GM19239 (cell line): ENCODE measurements around the gene LRIG1.
A peak's percentile ranks its signal among the peaks of the same experiment; 100 is the strongest.

ENCODE experiments used
- DNase-seq: peaks from one replicate; pipeline ENCODE4 v3.0.0; 2011; ENCODE audit warnings: low spot score; ENCODE audit not compliant: insufficient read length
- FAIRE-seq: peaks from 2 replicates; lab custom pipeline; 2011; peaks lifted over from hg19 to GRCh38; lab: Jason Lieb, UNC

Gene LRIG1

DNA sequence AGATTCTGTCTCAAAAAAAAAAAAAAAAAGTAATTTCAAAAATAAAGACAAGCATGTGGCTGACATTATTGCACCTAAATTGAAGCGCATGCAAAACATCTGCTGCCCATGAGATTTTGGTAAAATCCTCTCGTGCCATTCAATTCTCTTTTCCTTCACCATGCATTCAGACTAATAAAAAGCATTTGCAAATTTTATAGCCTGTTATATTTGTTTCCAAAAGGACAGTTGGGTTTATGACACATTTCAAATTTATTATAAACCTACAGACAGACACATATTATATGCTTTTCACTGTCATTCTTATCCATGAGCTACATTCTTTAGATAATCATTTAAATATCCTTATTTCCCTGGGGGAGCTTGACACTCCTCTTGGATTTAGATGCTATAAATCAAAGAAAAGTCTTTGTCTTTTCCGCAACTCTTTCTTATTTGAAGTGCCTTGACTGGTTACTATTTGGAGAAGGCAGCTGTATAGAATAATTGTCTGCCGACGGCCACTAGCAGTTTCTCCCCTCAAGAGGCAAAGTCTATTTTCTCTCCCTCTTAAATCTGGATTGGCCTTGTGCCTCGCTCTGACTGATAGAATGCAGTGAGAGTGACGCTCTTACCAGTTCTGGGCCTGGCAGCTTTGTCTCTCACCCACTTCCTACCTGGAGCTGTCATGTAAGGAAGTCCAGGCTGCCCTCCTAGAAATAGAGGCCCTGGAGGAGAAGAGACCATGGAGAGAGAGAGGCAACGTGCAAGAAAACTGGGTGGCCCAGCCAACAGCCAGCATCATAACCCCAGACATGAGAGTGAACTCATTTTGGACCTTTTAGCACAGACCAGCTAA, 6.8 kb upstream of the LRIG1 start:
- DNase-seq (no peak), FAIRE-seq (no peak)

DNA sequence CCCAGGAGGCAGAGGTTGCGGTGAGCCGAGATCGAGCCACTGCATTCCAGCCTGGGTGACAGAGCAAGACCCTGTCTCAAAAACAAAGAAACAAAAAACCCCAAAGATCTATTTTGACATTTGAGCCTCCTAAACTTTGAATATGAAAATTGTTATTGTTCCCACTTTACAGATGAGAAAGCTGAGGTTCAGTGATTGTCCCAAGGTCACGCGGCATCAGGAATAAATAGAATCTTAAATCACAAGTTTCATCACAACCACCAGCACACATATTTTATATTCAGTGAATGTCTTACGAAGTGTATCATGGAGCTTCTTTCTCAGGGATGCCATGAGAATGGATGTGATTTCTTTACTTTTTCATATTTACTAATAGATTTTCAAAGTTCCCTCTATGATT, 5.3 kb upstream of the LRIG1 start:
- DNase-seq (no peak), FAIRE-seq (no peak)

DNA sequence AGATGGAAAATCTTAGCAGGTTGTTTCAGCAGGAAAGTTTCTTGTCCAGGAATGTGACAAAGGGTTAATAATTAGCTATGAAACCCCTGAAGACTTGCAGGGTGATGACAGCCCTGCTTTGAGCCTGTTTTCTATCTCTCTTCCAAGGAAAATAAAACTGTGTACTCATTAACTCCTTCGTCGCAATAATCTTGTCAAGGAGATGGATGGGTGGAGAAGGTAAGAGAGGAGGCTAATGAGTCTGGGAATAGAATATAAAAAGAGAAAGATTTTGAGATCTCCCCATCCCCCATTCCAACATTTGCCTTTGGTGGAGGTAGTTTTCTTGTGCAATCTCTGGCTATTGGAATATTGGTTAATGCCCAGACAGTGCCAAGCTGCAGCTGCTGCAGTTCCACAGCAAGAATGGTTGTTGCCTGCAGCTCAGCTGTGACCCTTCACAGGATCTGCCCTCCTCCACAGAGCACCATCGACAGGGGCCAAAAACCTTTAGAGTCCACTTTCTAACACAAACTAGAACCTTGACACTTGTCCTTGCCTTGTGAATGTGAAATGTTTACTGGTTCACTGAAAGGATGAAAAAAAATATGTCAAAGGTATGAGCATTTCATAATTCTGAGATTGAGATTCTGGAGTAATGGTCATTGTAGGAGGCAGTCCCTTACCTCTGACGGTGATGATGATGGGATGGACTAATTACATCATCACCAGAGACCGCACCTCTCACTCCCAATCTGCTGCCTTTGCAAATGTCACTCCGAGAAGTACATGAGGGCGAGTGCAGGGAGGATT, 4.2 kb upstream of the LRIG1 start:
- no peak for FAIRE-seq
- DNase-seq, result no peak

DNA sequence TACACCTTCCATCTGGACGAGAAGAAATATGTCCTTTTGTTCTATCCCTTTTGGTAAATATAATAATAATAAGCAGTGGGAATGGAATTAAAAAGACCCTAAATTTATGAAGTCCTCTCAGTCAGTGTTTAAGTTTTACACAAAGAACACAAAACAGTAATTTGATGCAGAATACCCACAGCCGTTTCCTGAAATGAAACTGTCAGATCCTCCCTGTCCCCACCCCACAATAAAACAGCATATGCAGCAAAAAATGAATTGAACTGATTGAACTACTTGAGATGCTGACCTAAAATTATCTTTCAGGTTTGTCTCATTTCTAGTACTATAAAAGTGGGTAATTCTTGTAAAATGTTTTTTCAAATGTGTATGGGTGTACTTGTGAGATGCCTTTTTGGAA, 2.2 kb upstream of the LRIG1 start:
- no peak for DNase-seq
- FAIRE-seq, result no peak

DNA sequence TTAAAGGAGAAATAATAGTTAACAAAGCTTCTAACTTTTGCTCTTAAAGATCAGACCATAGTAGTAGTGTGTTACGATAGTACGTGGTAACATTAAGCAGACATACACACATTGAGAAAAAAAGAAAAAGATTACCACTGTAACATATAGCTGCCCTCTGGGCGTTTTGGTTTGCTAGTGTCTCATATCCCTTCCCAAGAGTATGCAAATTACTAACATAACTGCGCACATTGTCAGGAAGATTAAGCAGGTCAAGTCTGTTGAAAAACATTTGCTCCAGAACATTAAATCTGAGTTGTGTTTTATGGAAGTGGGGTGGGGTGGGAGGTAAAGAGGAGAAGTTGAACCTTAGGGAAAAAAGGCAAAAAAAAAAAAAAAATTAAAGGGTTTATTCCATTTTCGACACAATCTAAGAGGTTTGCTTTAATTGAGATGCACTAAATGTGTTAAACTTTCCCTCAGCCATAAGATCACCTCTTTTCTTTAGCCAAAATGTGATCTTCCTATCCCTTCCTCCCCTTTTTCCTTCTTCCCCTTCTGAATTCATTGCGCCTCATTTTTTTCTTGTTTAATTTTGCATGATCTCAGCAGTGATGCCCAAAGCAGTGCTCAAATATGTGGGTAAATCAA, 1.5 kb upstream of the LRIG1 start:
- DNase-seq (no peak), FAIRE-seq (no peak)

DNA sequence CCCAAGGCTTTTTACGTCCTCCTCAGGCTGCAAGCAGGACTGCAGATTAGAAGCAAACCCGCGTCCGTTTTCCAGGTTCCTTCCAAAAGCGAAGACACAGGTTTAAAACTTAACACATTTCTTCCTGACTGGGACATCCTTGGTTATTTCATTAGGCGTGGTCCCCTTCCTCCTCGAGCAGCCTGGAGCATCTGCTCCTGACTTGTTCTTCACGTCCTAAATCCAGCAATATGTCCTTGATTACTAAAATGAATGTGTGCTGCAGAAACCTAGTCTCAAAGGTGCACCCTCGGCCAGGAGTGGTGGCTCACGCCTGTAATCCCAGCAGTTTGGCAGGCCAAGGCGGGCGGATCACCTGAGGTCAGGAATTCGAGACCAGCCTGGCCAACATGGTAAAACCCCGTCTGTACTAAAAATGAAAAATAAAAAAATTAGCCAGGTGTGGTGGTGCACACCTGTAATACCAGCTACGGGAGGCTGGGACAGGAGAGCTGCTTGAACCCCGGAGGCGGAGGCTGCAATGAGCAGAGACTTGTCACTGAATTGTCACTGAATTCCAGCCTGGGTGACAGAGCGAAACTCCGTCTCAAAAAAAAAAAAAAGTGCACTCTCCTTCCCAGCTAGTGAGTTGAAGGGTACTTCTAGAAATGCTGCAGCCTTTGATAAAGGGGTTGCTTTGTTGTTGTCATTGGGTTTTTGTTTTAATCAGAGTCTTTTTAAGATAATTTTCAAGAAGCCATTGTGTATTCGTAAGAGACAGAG, 842 bp upstream of the LRIG1 start:
- no peak for DNase-seq
- FAIRE-seq, result no peak

DNA sequence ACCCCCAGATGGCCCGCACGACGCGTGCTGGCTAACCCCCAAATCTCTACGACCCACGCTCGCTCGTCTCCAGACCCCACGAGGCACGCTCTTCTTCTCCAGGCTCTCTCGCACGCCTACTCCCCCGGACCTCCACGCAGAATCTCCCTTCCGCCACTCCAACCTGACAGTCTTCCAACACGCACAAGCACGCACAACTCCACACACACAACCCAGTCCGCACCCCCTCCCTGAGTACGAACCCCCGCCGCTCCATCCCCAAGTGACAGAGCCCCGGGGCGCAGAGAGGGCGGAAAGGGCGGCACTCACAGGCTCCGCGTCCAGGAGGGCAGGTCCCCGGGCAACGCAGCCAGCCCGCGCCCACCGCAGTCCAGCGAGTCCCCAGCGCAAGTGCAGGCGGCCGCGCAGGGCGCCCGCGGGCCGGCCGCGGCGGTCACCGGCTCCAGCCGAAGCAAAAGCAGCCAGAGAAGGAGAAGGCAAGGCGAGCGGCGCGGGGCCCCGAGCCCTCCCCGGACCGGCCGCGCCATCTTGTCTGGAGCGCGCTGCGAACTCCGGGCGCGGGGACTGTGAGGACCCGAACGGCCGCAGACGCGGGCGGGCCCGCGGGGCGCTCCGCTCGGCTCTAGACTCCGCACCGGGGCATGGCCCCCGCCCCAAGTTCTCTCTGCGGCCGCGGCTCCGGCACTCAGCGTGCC, 794 bp downstream of the LRIG1 start:
- FAIRE-seq, result no peak

DNA sequence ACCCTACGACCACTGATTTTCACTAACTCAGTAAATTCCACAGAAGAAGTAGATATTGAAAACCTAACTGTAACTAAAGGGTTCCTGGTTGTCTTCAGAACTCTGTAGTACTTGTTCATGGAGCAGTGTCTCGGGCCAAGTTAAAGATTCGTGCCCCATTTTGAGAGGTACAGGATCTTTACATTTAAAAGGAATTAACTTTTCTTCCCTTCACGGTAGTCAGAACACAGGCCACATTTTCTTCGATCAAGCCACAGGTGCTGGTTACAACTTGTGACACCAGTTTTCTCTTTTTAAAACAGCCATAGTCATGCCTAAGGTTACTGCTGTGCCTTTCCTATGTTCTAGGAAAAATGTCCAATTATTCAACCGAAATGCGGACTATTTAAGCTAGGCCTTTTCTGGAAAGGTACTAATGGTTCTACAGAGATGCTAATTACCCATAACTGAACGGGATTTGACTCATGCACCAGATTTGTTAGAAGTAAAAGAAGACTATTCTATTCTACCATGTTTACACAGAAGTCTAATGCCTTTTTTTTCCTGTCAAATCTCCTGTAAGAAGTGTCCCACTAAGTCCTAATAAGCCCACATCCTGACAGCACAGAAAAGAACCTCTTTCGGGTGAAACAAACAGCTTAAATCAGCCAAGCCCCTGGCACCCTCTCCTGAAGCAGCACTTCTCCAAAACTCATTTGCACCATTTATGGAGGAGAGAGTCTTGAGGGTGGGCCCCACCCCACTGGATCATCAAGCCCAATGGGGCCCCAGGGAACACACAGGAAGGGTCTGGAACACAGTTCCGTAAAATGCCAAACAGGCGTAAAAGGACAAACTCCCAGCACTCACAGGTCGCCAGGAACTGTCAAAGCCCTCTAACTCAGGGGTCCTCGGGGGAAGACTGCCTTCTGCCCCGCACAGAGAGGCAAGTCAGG, 1.9 kb downstream of the LRIG1 start:
- FAIRE-seq (peak; percentile 21), DNase-seq (no peak)

More for the DNA sequence above, 794 bp downstream of the LRIG1 start:
- DNase-seq, result no peak

DNA sequence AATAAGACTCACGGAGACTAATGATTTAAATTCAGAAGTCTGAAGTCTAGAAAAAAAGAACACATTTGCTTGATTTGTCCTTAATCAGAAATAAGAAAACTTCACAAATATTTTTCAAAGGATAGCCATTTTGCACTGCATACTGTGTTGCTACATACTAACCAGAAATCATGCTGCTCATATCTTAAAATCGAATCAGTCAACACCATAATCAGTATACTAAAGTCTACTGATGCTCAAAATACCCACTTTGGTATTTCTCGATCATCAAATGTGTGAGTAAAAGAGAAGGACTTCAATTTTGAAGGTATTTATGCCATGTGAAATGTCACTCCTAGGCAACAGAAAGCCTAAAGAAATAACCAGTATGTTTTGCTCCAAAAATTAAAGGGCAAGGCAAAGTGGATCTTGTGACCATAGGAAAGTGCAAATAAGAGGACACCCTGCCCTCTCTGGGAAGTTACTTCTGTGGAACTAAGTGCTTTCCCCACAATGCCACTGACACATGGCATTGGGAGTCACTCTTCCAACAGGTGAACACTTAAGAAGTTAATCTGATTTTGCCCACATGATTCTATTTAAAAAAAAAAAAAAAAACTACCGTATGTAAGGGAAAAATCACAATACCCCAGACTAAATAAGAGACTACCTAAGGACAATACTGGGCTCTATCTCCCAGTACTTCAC, 2.7 kb downstream of the LRIG1 start:
- peak; percentile 28 for FAIRE-seq

DNA sequence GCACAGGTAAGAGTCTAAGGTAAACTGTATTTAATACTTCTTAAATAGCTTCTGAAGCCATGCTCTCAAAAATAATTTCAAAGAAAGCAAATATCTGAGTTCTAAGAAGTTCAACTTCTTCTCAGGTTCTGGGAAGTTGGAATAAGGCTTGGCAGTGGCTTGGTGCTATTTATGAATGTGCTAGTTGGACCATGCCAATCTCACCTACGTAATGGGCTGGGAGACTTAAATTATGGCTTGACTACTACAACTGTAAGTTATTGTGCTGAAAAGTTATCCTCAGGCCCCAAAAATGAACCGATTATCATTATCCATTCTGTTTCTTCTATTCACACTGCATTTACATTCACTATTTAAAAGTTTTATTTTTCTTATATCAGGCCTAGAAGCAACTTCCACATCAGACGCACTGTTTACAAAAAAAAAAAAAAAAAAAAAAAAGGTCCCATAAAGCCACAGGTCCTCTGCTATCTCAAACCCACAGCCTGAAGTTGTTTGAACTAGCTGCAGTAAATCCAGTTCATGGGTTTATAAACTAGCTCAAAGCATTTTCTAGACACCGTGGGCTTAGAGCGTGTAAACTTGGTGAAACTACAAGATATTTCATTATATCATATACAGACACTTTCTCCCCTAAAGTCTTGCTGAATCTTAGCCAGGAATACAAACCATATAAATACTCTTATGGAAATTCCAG, 3.4 kb downstream of the LRIG1 start:
- no peak for DNase-seq
- no peak for FAIRE-seq

More for the DNA sequence above, 2.7 kb downstream of the LRIG1 start:
- no peak for DNase-seq

DNA sequence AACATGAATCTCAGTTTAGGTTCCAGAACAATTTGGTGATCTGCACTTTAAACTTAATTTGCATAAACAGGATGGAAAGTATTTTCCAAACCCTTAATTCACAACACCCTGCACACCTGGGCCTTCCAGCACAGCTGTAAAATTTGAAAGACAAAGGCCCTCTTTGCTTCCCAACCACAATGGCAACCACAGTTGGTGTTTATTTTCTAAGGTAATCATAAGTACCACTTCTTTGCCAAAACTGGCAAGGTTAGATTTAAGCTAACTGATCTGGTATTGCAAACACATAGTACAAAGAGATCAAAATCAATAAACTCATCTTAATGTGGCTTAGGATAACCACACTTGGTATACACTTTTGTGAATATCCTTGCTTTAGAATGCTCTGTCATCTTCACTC, 4.1 kb downstream of the LRIG1 start:
- DNase-seq, result no peak
- FAIRE-seq, result peak; percentile 37

DNA sequence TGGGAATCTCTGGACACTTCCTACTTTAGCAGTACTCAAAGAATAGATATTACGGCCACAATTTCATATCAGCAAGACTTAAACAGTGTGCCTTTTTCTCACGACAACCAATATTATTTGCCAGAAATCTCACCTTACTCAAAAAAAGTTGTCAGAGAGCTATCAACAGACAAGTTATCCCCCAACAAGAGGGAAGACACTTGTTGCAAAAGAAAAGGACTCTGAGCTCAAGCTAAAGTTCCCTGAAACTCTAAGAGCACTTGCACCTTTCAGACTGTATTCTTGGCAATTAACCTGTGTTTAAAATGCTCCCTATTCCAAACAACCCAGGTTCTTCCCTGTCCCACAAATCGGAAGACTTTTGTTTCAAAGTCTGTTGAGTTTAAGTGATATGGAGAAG, 4.5 kb downstream of the LRIG1 start:
- no peak for DNase-seq
- FAIRE-seq, result no peak

DNA sequence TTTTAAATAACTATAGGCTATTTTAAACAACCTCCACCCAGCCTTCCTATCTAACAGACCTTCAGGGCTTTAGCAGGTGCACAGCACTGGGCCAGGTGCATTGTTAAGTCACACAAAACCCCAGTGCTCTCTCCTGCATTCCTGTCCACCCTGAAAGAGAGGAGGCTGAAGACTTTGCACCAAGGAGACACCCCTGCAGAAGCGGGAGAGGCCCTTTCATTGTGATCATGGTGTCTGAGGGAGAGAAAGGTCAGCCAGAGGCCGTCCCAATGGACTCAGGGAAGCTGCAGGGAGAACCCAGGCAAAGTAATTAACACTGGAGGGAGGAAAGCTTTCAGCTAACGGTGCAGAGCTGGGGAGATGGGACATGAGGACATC, 5.2 kb downstream of the LRIG1 start:
- FAIRE-seq, result no peak
- no peak for DNase-seq

DNA sequence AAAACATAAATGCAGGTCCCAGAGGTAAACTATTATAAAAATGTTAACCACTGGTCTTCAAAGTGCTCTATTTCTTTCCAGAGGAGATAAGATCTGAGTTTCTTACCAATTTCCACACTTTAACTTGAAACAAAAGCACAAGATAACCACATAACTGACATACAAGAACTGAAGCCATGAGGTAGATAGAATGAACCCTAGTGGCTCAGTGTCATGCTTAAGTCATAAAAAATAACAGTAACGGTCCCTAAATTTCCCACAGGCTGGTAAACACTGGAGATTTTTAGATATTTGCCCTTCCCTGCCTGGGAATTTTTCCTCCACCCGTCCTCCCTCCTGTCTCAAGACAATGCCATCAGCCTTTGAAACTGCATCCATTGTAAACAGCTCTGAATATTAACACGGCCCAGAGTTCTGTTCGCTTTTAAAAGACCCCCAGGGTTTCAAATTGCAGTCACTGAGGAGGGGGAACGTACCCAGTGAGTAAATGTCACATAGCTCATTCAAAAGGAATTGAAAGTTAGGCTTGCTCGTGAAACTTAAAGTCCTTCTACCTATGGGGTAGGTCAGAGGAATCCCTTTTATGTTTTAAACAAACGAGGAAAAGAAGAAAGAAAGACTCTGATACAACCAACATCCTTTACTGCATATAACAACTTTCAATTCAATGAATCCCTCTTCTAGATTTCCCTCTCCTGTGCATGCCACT, 5.7 kb downstream of the LRIG1 start:
- no peak for DNase-seq
- FAIRE-seq, result peak; percentile 76

DNA sequence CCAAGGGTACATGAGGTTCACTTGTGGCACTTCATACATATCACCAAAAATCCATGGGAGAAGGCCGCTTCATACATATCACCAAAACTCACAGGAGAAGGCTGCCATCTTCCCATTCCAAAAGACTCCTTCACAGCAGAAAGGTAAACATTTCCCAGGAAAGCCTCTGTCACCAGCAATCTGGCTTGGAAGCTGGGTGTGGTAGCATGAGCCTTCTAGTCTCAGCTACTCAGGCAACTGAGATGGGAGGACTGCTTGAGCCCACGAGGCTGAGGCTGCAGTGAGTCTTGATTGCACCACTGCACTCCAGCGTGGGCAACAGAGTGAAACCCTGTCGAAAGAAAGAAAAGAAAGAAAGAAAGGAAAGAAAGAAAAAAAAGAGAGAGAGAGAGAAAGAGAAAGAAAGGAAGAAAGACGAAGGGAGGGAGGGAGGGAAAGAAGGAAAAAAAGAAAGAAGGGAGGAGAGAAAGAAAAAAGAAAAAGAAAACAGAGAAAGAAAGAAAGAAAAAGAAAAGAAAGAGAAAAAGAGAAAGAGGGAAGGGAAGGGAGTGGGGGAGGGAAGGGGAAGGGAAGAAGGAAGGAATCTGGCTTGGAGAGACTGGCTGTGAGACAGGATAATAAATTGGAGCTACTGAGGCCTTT, 7.2 kb downstream of the LRIG1 start:
- FAIRE-seq (no peak), DNase-seq (no peak)

DNA sequence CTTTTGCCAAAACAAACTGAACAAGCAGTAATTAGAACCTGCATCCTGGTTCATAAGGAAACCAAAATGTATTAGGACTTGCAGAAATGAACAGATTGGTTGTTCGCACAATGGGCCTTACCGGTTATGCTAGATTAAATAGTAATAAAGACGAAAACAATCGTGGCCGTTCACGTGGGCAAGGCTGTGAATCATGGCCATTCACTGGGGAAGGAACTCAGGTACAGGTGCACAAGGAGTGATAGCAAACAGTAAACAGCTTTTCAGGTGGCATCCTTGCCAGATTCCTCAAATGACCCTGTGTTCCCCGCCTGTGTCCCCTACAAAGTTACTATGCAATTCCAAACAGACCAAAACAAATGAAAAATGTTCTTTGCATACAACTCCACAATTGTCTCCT, 8.2 kb downstream of the LRIG1 start:
- FAIRE-seq (no peak), DNase-seq (no peak)

DNA sequence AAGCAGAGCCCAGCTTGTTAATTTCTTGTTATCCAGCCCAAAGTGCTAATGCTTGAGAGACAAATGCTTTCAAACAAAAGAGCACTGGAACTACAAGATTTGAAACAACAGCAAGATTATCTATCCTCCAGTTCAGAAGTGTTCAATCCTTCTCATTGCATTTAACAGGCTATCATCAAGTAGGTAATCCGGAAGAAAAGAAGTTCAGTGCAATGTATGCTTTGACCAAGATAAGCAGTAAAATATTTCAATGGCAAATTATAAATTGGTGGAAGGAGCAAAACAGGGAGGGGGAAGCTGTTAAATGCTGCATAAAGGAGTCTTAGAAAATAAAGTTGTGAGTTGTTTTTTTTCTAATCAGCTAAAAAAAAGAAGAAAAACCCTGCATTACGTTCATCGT, 8.8 kb downstream of the LRIG1 start:
- FAIRE-seq (no peak), DNase-seq (no peak)
